K562 (cell line): Measurements from ENCODE around the gene COASY. TPM values are rescaled to one million over a fixed set of nuclear protein-coding genes. Genes with fewer than 3 reads are reported as not detected.

Source experiments
- BMI1 ChIP-seq: fragments of 150-350 bp; IDR thresholded peaks from 2 replicates; pipeline ENCODE4 v1.6.1; 2014; ENCODE audit warnings: low read length
- ETV1 ChIP-seq: fragments of 450-650 bp; conservative IDR thresholded peaks from 2 replicates; pipeline ENCODE4 v1.6.1; 2016; ENCODE audit warnings: missing genetic modification characterization, control low read depth, low read depth, missing compliant biosample characterization
- KDM4B ChIP-seq, 2 experiments: fragments of 450-650 bp in 1 of 2; sonication (generic) in 1 of 2; IDR thresholded peaks; 2 replicates each; pipeline ENCODE4 v1.6.1; 2016 to 2017; ENCODE audit warnings: borderline replicate concordance in 2 of 2, antibody characterized with exemption in 1 of 2, low read depth in 1 of 2, mild to moderate bottlenecking in 1 of 2
- L3MBTL2 ChIP-seq: fragments of 450-650 bp; IDR thresholded peaks from 2 replicates; pipeline ENCODE4 v1.6.1; 2016; ENCODE audit warnings: mild to moderate bottlenecking, moderate library complexity
- MXI1 ChIP-seq: IDR thresholded peaks from 2 replicates; pipeline ENCODE4 v1.6.1; 2011; ENCODE audit warnings: low read depth, mild to moderate bottlenecking, improper control_type of control experiment, low read length
- NR2C2 ChIP-seq, 2 experiments: fragments of 200-800 bp in 1 of 2; sonication (Bioruptor generic) in 1 of 2; sonication (generic) in 1 of 2; formaldehyde crosslinking in 1 of 2; IDR thresholded peaks; 2 replicates each; pipeline versions ENCODE4 v1.6.1 to v1.8.0; 2016 to 2022; ENCODE audit warnings: mild to moderate bottlenecking in 1 of 2, missing compliant biosample characterization in 1 of 2, missing genetic modification characterization in 1 of 2, missing genetic modification reagents in 1 of 2
- PHF21A ChIP-seq: fragments of 450-650 bp; IDR thresholded peaks from 2 replicates; pipeline ENCODE4 v1.6.1; 2017; ENCODE audit warnings: low read depth, borderline replicate concordance
- SMAD2 ChIP-seq: fragments of 150-350 bp; IDR thresholded peaks from 2 replicates; pipeline ENCODE4 v1.6.1; 2014; ENCODE audit warnings: low read depth, mild to moderate bottlenecking, low read length
- SMC3 ChIP-seq: conservative IDR thresholded peaks from 2 replicates; pipeline ENCODE4 v1.6.1; 2011; ENCODE audit warnings: low read depth, low read length, improper control_type of control experiment; ENCODE audit not compliant: insufficient read depth
- U2AF2 ChIP-seq: fragments of 200-400 bp; formaldehyde crosslinking; optimal IDR thresholded peaks from 2 replicates; pipeline ENCODE3; 2017; ENCODE audit warnings: low read depth, mild to moderate bottlenecking, low read length
- ZNF583 ChIP-seq: fragments of 250-450 bp; sonication (Bioruptor Pico); IDR thresholded peaks from 2 replicates; pipeline ENCODE4 v1.4.0; 2020
- ZNF780A ChIP-seq: fragments of 250-450 bp; sonication (Bioruptor Pico); IDR thresholded peaks from 2 replicates; pipeline ENCODE4 v1.5.0; 2021; ENCODE audit warnings: mild to moderate bottlenecking
- polyA plus RNA-seq, 8 experiments: library from polyadenylated mRNA; depleted of rRNA in 4 of 8; stranded (reverse) in 5 of 8; unstranded in 3 of 8; fragments of >200 nt; fragmentation: Nextera tagmentation in 2 of 8; fragmentation: Illumina TruSeq in 1 of 8; extraction: Ambion mirVana in 2 of 8; extraction: Trizol in 1 of 8; gene quantifications; 2 replicates each; pipeline versions ENCODE4 v1.2.1 to v1.2.3, GENCODE V29; 2011 to 2014; ENCODE audit warnings: inconsistent platforms in 1 of 8, missing spikeins in 1 of 8
- total RNA-seq, 7 experiments: library from RNA; depleted of rRNA in 6 of 7; stranded (reverse); fragments of >200 nt in 6 of 7; fragmentation: Illumina TruSeq in 2 of 7; extraction: Trizol in 2 of 7; gene quantifications; 2 replicates each; pipeline versions ENCODE4 v1.2.1 to v1.2.3, GENCODE V29; 2011 to 2021; ENCODE audit warnings: low replicate concordance in 1 of 7
- TF ChIP-seq, protein P1 (sequence below): fragments of 450-650 bp; IDR thresholded peaks from 2 replicates; pipeline ENCODE4 v1.7.0; 2016; ENCODE audit warnings: borderline replicate concordance
- TF ChIP-seq, protein P2 (sequence below): sonication (generic); formaldehyde crosslinking; IDR thresholded peaks from 2 replicates; pipeline ENCODE4 v1.8.1; 2023; ENCODE audit warnings: mild to moderate bottlenecking, missing genetic modification reagents
- TF ChIP-seq, protein P3 (sequence below): fragments of 250-450 bp; sonication (Bioruptor Pico); IDR thresholded peaks from 2 replicates; pipeline ENCODE4 v1.9.0; 2021; ENCODE audit warnings: mild to moderate bottlenecking, inconsistent platforms
- TF ChIP-seq, protein P4 (sequence below): fragments of 250-450 bp; sonication (Bioruptor Pico); IDR thresholded peaks from 2 replicates; pipeline ENCODE4 v1.8.0; 2021; ENCODE audit warnings: moderate library complexity, mild to moderate bottlenecking, inconsistent platforms

Gene COASY
- total and polyA plus RNA-seq, 9 of the 15 experiments (the other 6 are each of a cell fraction or from before 2014, with no cell fraction given): 25.4 to 175 (median 62.3) TPM

DNA sequence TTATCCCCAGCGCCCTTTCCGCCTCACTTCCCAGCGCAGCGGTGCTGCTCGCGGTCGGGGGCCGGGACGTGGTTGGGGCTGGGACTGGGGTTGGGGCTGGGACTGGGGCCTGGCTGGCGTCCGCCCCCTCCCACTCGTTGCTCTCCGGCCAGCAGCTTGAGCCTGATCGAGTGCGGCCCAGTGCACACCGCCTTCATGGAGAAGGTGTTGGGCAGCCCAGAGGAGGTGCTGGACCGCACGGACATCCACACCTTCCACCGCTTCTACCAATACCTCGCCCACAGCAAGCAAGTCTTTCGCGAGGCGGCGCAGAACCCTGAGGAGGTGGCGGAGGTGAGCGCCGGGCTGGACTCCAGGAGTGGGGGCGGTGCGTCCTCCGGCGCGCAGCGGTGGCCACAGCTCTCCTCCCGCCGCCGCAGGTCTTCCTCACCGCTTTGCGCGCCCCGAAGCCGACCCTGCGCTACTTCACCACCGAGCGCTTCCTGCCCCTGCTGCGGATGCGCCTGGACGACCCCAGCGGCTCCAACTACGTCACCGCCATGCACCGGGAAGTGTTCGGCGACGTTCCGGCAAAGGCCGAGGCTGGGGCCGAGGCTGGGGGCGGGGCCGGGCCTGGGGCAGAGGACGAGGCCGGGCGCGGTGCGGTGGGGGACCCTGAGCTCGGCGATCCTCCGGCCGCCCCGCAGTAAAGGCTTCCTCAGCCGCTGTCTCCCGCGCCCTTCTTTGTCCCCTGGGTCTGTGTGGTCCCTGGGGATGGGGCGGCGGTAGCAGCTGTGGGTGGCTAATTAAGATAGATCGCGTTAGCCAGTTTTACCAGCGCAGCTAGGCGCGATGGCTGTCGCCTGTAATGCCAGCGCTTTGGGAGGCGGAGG lies 7.5 kb upstream of the COASY start (continued):
- TF ChIP-seq, protein P1, sequence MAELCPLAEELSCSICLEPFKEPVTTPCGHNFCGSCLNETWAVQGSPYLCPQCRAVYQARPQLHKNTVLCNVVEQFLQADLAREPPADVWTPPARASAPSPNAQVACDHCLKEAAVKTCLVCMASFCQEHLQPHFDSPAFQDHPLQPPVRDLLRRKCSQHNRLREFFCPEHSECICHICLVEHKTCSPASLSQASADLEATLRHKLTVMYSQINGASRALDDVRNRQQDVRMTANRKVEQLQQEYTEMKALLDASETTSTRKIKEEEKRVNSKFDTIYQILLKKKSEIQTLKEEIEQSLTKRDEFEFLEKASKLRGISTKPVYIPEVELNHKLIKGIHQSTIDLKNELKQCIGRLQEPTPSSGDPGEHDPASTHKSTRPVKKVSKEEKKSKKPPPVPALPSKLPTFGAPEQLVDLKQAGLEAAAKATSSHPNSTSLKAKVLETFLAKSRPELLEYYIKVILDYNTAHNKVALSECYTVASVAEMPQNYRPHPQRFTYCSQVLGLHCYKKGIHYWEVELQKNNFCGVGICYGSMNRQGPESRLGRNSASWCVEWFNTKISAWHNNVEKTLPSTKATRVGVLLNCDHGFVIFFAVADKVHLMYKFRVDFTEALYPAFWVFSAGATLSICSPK: no peak
- TF ChIP-seq BMI1 (no peak), ZNF583 (CRISPR knock-in tag) (peak; percentile 42; the same call in 1 of the 2 replicates), PHF21A (no peak), SMAD2 (no peak), L3MBTL2 (peak; percentile 66), NR2C2 (CRISPR knock-in tag; IDR thresholded peaks at IDR 0.05) (no peak), NR2C2 (tag; IDR thresholded peaks at IDR 0.05) (peak; percentile 95), ETV1 (tag) (0 out of 2 replicates have a peak, but pooled peaks have one; percentile 15), ZNF780A (CRISPR knock-in tag) (no peak), SMC3 (no peak), KDM4B (IDR thresholded peaks at IDR 0.05; ENCODE audit: borderline replicate concordance in 2 of 2, low read depth in 1 of 2) (peak in 1 of 2 experiments; percentile 43; a peak in 1 of 4 replicates), MXI1 (no peak), U2AF2 (no peak)
- TF ChIP-seq, protein P2, sequence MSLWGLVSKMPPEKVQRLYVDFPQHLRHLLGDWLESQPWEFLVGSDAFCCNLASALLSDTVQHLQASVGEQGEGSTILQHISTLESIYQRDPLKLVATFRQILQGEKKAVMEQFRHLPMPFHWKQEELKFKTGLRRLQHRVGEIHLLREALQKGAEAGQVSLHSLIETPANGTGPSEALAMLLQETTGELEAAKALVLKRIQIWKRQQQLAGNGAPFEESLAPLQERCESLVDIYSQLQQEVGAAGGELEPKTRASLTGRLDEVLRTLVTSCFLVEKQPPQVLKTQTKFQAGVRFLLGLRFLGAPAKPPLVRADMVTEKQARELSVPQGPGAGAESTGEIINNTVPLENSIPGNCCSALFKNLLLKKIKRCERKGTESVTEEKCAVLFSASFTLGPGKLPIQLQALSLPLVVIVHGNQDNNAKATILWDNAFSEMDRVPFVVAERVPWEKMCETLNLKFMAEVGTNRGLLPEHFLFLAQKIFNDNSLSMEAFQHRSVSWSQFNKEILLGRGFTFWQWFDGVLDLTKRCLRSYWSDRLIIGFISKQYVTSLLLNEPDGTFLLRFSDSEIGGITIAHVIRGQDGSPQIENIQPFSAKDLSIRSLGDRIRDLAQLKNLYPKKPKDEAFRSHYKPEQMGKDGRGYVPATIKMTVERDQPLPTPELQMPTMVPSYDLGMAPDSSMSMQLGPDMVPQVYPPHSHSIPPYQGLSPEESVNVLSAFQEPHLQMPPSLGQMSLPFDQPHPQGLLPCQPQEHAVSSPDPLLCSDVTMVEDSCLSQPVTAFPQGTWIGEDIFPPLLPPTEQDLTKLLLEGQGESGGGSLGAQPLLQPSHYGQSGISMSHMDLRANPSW (CRISPR knock-in tag): no peak
- TF ChIP-seq, protein P3, sequence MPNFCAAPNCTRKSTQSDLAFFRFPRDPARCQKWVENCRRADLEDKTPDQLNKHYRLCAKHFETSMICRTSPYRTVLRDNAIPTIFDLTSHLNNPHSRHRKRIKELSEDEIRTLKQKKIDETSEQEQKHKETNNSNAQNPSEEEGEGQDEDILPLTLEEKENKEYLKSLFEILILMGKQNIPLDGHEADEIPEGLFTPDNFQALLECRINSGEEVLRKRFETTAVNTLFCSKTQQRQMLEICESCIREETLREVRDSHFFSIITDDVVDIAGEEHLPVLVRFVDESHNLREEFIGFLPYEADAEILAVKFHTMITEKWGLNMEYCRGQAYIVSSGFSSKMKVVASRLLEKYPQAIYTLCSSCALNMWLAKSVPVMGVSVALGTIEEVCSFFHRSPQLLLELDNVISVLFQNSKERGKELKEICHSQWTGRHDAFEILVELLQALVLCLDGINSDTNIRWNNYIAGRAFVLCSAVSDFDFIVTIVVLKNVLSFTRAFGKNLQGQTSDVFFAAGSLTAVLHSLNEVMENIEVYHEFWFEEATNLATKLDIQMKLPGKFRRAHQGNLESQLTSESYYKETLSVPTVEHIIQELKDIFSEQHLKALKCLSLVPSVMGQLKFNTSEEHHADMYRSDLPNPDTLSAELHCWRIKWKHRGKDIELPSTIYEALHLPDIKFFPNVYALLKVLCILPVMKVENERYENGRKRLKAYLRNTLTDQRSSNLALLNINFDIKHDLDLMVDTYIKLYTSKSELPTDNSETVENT (CRISPR knock-in tag): peak; percentile 61; the same call in 1 of the 2 replicates
- TF ChIP-seq, protein P4, sequence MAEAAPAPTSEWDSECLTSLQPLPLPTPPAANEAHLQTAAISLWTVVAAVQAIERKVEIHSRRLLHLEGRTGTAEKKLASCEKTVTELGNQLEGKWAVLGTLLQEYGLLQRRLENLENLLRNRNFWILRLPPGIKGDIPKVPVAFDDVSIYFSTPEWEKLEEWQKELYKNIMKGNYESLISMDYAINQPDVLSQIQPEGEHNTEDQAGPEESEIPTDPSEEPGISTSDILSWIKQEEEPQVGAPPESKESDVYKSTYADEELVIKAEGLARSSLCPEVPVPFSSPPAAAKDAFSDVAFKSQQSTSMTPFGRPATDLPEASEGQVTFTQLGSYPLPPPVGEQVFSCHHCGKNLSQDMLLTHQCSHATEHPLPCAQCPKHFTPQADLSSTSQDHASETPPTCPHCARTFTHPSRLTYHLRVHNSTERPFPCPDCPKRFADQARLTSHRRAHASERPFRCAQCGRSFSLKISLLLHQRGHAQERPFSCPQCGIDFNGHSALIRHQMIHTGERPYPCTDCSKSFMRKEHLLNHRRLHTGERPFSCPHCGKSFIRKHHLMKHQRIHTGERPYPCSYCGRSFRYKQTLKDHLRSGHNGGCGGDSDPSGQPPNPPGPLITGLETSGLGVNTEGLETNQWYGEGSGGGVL (CRISPR knock-in tag): no peak
